Measurements from ENCODE around the gene FRAT2.
"Not testable (repeated sequence)": the region's sequence is repeated elsewhere in the genome, so short reads cannot be mapped to it uniquely, and the experiment has no call there.

FRAT2 gene

DNA sequence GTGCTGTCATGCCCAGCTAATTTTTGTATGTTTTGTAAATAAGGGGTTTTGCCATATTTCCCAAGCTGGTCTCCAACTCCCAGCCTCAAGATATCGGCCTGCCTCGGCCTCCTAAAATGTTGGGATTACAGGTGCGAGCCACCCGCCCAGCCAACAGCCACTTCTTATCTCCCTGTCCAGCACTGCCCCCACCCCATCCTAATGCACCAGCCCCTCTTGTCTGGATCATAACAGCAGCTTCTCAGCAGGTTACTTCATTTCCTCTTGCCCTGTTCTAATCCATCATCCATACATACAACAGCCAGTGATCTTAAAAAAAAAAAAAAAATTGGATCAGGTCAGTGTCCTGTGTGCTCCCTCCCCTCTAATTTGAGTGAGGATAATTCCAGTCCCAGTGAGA, 12.8 kb upstream of the FRAT2 start:
- H3K9ac ChIP-seq (ENCODE audit: low read depth, low read length, poor library complexity, severe bottlenecking): no peak overlapping the region
- no peaks in the 10 kb centered on the region for H3F3A ChIP-seq (ENCODE audit: low read depth)
- H3K36me3 ChIP-seq (ENCODE audit: insufficient read depth, low read length): no peaks in the 10 kb centered on the region
- no peaks in the 10 kb centered on the region for H3K27me3 ChIP-seq (ENCODE audit: insufficient read depth, low read length, poor library complexity, severe bottlenecking)
- no peaks in the 10 kb centered on the region for H3K9me2 ChIP-seq (replicated peaks; ENCODE audit: low read depth, low read length)
- no peak overlapping the region for H2AFZ ChIP-seq (ENCODE audit: low read length)
- TF ChIP-seq, protein P1, sequence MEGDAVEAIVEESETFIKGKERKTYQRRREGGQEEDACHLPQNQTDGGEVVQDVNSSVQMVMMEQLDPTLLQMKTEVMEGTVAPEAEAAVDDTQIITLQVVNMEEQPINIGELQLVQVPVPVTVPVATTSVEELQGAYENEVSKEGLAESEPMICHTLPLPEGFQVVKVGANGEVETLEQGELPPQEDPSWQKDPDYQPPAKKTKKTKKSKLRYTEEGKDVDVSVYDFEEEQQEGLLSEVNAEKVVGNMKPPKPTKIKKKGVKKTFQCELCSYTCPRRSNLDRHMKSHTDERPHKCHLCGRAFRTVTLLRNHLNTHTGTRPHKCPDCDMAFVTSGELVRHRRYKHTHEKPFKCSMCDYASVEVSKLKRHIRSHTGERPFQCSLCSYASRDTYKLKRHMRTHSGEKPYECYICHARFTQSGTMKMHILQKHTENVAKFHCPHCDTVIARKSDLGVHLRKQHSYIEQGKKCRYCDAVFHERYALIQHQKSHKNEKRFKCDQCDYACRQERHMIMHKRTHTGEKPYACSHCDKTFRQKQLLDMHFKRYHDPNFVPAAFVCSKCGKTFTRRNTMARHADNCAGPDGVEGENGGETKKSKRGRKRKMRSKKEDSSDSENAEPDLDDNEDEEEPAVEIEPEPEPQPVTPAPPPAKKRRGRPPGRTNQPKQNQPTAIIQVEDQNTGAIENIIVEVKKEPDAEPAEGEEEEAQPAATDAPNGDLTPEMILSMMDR (conservative IDR thresholded peaks at IDR 0.05; ENCODE audit: low read length): no peak
- no peak for TF ChIP-seq EZH2phosphoT487 (IDR thresholded peaks at IDR 0.05; ENCODE audit: borderline replicate concordance)
- H4K20me1 ChIP-seq (ENCODE audit: insufficient read depth, low read length, poor library complexity, severe bottlenecking): no peaks in the 10 kb centered on the region
- no peak overlapping the region for H3K4me2 ChIP-seq (ENCODE audit: low read depth, low read length, poor library complexity, severe bottlenecking)
- no peaks in the 10 kb centered on the region for H3K79me2 ChIP-seq (ENCODE audit: insufficient read depth, low read length)
- no peaks in the 10 kb centered on the region for H3K4me1 ChIP-seq (ENCODE audit: insufficient read depth, low read length, poor library complexity, severe bottlenecking)
- H3K9me3 ChIP-seq (ENCODE audit: insufficient read depth, low read depth, low read length): no peaks in the 10 kb centered on the region
- H3K4me3 ChIP-seq (ENCODE audit: low read length, poor library complexity, severe bottlenecking): no peak overlapping the region

DNA sequence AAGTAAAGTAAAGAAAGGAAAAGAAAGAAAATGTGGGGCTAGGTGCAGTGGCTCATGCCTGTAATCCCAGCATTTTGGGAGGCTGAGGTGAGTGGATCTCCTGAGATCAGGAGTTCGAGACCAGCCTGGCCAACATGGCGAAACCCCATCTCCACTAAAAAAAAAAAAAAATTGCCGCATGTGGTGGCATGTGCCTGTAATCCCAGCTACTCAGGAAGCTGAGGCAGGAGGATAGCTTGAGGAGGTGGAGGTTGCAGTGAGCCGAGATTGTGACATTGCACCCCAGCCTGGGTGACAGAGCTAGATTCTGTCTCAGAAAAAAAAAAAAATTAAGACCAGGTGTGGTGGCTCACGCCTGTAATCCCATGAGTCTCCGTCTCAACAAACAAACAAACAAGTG, 9.1 kb upstream of the FRAT2 start:
- not testable (repeated sequence) for H3K27me3 ChIP-seq (ENCODE audit: insufficient read depth, low read length, poor library complexity, severe bottlenecking); H3K9me2 ChIP-seq (replicated peaks; ENCODE audit: low read depth, low read length); H2AFZ ChIP-seq (ENCODE audit: low read length); H3K36me3 ChIP-seq (ENCODE audit: insufficient read depth, low read length); H3K9ac ChIP-seq (ENCODE audit: low read depth, low read length, poor library complexity, severe bottlenecking); H3K4me1 ChIP-seq (ENCODE audit: insufficient read depth, low read length, poor library complexity, severe bottlenecking); H3F3A ChIP-seq (ENCODE audit: low read depth); H3K4me3 ChIP-seq (ENCODE audit: low read length, poor library complexity, severe bottlenecking); H3K9me3 ChIP-seq (ENCODE audit: insufficient read depth, low read depth, low read length); H3K4me2 ChIP-seq (ENCODE audit: low read depth, low read length, poor library complexity, severe bottlenecking); H3K79me2 ChIP-seq (ENCODE audit: insufficient read depth, low read length); H4K20me1 ChIP-seq (ENCODE audit: insufficient read depth, low read length, poor library complexity, severe bottlenecking)

DNA sequence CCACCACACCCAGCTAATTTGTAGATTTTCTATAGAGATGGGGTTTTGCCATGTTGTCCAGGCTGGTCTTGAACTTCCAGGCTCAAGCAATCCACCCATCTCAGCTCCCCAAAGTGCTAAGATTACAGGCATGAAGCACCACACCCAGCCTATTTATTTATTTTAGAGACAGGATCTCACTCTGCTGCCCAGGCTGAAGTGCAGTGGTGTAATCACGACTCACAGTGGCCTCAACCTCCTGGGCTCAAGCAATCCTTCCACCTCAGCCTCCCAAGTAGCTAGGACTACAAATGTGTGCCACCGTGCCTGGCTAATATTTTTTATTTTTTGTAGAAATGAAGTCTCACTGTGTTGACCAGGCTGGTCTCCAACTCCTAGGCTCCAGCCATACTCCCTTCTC, 6.9 kb upstream of the FRAT2 start:
- TF ChIP-seq, protein P1 (conservative IDR thresholded peaks at IDR 0.05; ENCODE audit: low read length): no peak
- no peak for TF ChIP-seq EZH2phosphoT487 (IDR thresholded peaks at IDR 0.05; ENCODE audit: borderline replicate concordance)
- Histone ChIP-seq H3K79me2 (ENCODE audit: insufficient read depth, low read length) (no peaks in the 10 kb centered on the region), H3K4me3 (ENCODE audit: low read length, poor library complexity, severe bottlenecking) (no peak overlapping the region), H3K9me2 (replicated peaks; ENCODE audit: low read depth, low read length) (no peaks in the 10 kb centered on the region), H2AFZ (ENCODE audit: low read length) (no peak overlapping the region), H3F3A (ENCODE audit: low read depth) (no peaks in the 10 kb centered on the region), H4K20me1 (ENCODE audit: insufficient read depth, low read length, poor library complexity, severe bottlenecking) (no peaks in the 10 kb centered on the region), H3K27me3 (ENCODE audit: insufficient read depth, low read length, poor library complexity, severe bottlenecking) (no peaks in the 10 kb centered on the region), H3K9me3 (ENCODE audit: insufficient read depth, low read depth, low read length) (no peaks in the 10 kb centered on the region), H3K36me3 (ENCODE audit: insufficient read depth, low read length) (no peaks in the 10 kb centered on the region), H3K4me1 (ENCODE audit: insufficient read depth, low read length, poor library complexity, severe bottlenecking) (no peaks in the 10 kb centered on the region), H3K9ac (ENCODE audit: low read depth, low read length, poor library complexity, severe bottlenecking) (no peak overlapping the region), H3K4me2 (ENCODE audit: low read depth, low read length, poor library complexity, severe bottlenecking) (no peak overlapping the region)

DNA sequence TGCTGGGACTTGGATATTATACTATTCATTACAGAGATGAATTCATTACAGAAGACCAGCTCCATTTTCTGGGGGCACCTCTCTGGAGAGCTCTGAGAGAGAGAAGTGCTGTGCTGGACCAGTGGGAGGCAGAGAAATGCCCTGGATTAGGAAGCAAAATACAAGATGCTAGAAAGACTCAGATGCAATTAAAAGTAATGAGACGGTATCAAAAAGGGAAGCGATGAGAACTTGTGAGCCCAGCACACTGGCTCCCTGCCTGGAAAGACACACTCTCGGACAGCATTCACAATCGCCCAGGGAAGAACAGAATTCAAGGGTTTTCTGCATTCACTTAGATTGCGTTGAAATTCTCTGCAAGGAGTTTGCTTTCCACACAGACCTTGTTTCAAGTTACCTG, 3.5 kb upstream of the FRAT2 start:
- Histone ChIP-seq H3K4me1 (ENCODE audit: insufficient read depth, low read length, poor library complexity, severe bottlenecking) (peaks cover 7% of the 10 kb centered on the region), H3K79me2 (ENCODE audit: insufficient read depth, low read length) (peaks cover 10% of the 10 kb centered on the region), H3K4me2 (ENCODE audit: low read depth, low read length, poor library complexity, severe bottlenecking) (no peak overlapping the region), H4K20me1 (ENCODE audit: insufficient read depth, low read length, poor library complexity, severe bottlenecking) (peaks cover 10% of the 10 kb centered on the region), H3K27me3 (ENCODE audit: insufficient read depth, low read length, poor library complexity, severe bottlenecking) (no peaks in the 10 kb centered on the region), H3K36me3 (ENCODE audit: insufficient read depth, low read length) (no peaks in the 10 kb centered on the region), H3K4me3 (ENCODE audit: low read length, poor library complexity, severe bottlenecking) (no peak overlapping the region), H3K9me3 (ENCODE audit: insufficient read depth, low read depth, low read length) (no peaks in the 10 kb centered on the region), H3K9ac (ENCODE audit: low read depth, low read length, poor library complexity, severe bottlenecking) (no peak overlapping the region), H3F3A (ENCODE audit: low read depth) (no peaks in the 10 kb centered on the region), H2AFZ (ENCODE audit: low read length) (no peak overlapping the region), H3K9me2 (replicated peaks; ENCODE audit: low read depth, low read length) (no peaks in the 10 kb centered on the region)
- no peak for TF ChIP-seq EZH2phosphoT487 (IDR thresholded peaks at IDR 0.05; ENCODE audit: borderline replicate concordance)
- TF ChIP-seq, protein P1 (conservative IDR thresholded peaks at IDR 0.05; ENCODE audit: low read length): no peak
